ENCODE measurements around the gene CLCF1. TPM values are rescaled to one million over a fixed set of nuclear protein-coding genes. Genes with fewer than 3 reads are reported as not detected.

The CLCF1 gene
- total and polyA plus RNA-seq, 10 of the 15 experiments (the other 5 are each of a cell fraction or from before 2014, with no cell fraction given): 0.16 to 2.1 (median 0.63) TPM; not detected in 1

DNA sequence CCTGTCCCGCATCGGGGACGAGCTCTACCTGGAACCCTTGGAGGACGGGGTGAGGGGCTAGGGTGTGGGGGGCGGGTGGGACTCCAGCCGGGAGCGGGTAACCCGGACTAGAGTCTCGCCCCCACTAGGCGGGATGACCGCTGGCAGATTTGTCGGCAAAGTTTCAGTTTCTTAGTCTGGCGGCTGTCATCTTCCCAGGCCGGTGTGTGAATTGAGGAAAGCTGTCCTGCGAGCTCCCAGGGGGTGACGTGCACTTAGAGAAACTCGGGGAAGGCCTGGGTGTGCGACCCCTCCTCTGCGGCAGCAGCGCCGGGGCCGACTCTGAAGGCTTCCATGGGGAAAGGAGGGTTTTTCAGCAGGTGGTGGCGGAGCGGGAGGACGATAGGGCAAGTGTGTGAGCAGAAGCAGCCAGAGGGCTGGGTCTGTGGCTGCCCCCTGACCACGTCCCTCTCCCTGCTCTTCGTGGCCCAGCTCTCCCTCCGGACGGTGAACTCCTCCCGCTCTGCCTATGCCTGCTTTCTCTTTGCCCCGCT is 18.9 kb upstream of the CLCF1 start:
- Histone ChIP-seq H3K9ac (ENCODE audit: control insufficient read depth, insufficient read depth, low read length) (peak overlapping the region; percentile 91), H3K27me3 (replicated peaks in 1 of 2; ENCODE audit: control insufficient read depth in 2 of 2, insufficient read depth in 2 of 2, low read length in 1 of 2) (no peaks in the 10 kb centered on the region), H3K4me1 (ENCODE audit: control insufficient read depth, insufficient read depth, low read length) (peaks cover 7% of the 10 kb centered on the region), H3K9me3 (replicated peaks; ENCODE audit: control insufficient read depth, insufficient read depth, low read length) (no peaks in the 10 kb centered on the region), H3K4me2 (ENCODE audit: control insufficient read depth, insufficient read depth) (peak overlapping the region; percentile 95), H3K27ac (ENCODE audit: control insufficient read depth, insufficient read depth) (peak overlapping the region; percentile 57), H4K20me1 (ENCODE audit: control insufficient read depth, insufficient read depth) (no peaks in the 10 kb centered on the region; the same call in 1 of the 2 replicates), H3K36me3 (ENCODE audit: control insufficient read depth in 2 of 2, insufficient read depth in 2 of 2, low read length in 1 of 2) (peaks cover 4 to 6% of the 10 kb centered on the region in 2 experiments; a peak in 3 of 4 replicates), H3K79me2 (ENCODE audit: control insufficient read depth, insufficient read depth, low read length) (peaks cover 24% of the 10 kb centered on the region), H3K4me3 (peak overlapping the region; percentile 97), H2AFZ (ENCODE audit: control insufficient read depth, low read depth, low read length) (peak overlapping the region; percentile 66; the same call in 1 of the 2 replicates)
- SMC1A ChIA-PET (ENCODE audit: uncharacterized antibody, unreplicated experiment): interaction anchor here (1.0 to 3.4 kb wide), 10 partner anchors 9 to 113 kb away, joined by 3 to 17 read pairs (median 4); partner anchors contain the start of genes PITPNM1, PPP1CA, PTPRCAP and TMEM134
- FAIRE-seq (no peak), DNase-seq (ENCODE audit: low read depth, low spot score) (no peak), ATAC-seq (peak; percentile 18)
- CTCF ChIA-PET: interaction anchor here (0.7 to 25.5 kb wide), 8 partner anchors 9 to 125 kb away, joined by 3 to 1301 read pairs (median 5); partner anchors contain the start of genes AIP, CDK2AP2, CLCF1 and POLD4
- RAD21 ChIA-PET (ENCODE audit: unreplicated experiment): interaction anchor here (0.8 to 2.6 kb wide), 17 partner anchors 9 to 311 kb away, joined by 3 to 24 read pairs (median 5); partner anchors contain the start of genes AIP, CLCF1, PITPNM1 and PPP1CA
- POLR2A ChIA-PET: interaction anchor here (0.6 to 2.8 kb wide), 18 partner anchors 10 to 94 kb away, joined by 3 to 48 read pairs (median 4); partner anchors contain the start of genes CLCF1, POLD4, PPP1CA and PTPRCAP
- in situ Hi-C loops (cut with MboI): no loop called here
- TSS peak; percentile 78 for BruUV-seq (replicated peaks)
- TF ChIP-seq ZNF207 (IDR thresholded peaks at IDR 0.05; ENCODE audit: borderline replicate concordance): no peak
- TF ChIP-seq PAX5 (IDR thresholded peaks at IDR 0.05; ENCODE audit: borderline replicate concordance, low read depth, low read length): no peak
- TF ChIP-seq CREB1 (IDR thresholded peaks at IDR 0.05; ENCODE audit: low read depth): no peak
- TF ChIP-seq POLR2AphosphoS2 (IDR thresholded peaks at IDR 0.05; ENCODE audit: low read depth, low read length): no peak
- TF ChIP-seq, protein P1, sequence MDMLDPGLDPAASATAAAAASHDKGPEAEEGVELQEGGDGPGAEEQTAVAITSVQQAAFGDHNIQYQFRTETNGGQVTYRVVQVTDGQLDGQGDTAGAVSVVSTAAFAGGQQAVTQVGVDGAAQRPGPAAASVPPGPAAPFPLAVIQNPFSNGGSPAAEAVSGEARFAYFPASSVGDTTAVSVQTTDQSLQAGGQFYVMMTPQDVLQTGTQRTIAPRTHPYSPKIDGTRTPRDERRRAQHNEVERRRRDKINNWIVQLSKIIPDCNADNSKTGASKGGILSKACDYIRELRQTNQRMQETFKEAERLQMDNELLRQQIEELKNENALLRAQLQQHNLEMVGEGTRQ (IDR thresholded peaks at IDR 0.05; ENCODE audit: borderline replicate concordance, low read depth, low read length): no peak
- TF ChIP-seq PML (IDR thresholded peaks at IDR 0.05; ENCODE audit: low read length): no peak
- TF ChIP-seq SREBF1 (IDR thresholded peaks at IDR 0.05; ENCODE audit: low read length): no peak
- no peak for TF ChIP-seq TARDBP (IDR thresholded peaks at IDR 0.05; ENCODE audit: borderline replicate concordance)
- intact Hi-C loops (cut with micrococcal nuclease; ENCODE audit: unreplicated experiment): no loop called here
- whole genome bisulfite sequencing (ENCODE audit: insufficient coverage, insufficient replicate concordance, low lambda C conversion rate, missing lambda C conversion rate): 9% methylated on average over 25 of the region's 31 CpGs
